A204.1 (cell line): ENCODE measurements around the gene HIBADH.
"Not testable (repeated sequence)": the region's sequence is repeated elsewhere in the genome, so short reads cannot be mapped to it uniquely, and the experiment has no call there.

Source experiments
- FAIRE-seq: peaks from 2 replicates; lab custom pipeline; 2012; peaks lifted over from hg19 to GRCh38; lab: Jason Lieb, UNC

Gene HIBADH

GRCh38 chr7:27678617-27679260 lies 16.1 kb upstream of the HIBADH start:
- FAIRE-seq, result no peak

DNA sequence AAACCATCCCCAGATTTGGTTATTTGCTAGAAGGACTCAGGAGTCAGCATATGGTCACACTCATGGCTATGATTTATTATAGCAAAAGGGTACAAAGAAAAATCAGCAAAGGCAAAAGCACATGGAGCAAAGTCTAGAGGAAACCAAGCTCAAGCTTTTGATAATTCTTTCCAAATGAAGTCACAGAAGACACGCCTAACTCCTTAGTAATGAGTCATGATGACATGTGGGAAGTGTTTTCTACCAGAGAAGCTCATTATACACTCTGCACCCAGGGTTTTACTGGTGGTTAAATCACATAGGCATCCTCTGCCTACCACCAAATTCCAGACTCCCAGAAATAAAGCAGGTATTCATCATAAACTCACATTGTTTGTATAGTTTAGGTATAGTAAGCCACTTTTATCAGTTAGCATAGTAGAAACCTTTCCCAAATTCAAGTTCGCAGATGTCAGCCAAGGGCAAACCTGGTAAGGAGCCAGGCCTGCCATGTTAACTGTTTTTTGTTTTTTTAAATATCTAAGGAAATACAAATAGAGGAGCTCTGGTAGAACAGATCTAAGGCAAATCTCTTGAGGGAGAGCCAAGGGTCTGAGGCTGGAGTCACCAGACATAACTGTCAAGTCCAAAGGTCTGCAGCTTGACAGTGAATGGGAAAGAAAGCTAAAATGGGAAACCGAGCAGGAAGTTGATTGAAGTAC lies 15.4 kb upstream of the HIBADH start:
- no peak for FAIRE-seq

- FAIRE-seq, result not testable (repeated sequence)
These were observed 11.4 kb upstream of the HIBADH start for GRCh38 chr7:27674126-27674525.

DNA sequence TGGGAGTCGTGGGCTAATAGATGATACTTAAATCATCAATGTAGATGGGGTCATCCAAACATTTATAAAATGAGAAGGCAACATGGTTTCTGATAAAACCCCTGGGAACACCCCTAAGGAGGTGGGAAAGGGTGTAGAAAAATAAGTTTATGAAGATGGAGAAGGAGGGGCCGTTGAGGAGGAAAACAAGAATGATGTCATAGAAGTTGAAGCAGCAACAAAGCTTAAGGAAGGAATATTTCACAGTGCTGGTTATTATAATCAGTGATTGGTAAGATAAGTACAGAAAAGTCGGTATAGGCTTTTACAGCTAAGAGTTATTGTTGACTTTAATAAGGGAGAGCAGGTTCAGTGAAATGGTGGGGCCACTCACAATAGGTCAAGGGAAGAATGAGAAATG lies 9.0 kb upstream of the HIBADH start:
- no peak for FAIRE-seq

DNA sequence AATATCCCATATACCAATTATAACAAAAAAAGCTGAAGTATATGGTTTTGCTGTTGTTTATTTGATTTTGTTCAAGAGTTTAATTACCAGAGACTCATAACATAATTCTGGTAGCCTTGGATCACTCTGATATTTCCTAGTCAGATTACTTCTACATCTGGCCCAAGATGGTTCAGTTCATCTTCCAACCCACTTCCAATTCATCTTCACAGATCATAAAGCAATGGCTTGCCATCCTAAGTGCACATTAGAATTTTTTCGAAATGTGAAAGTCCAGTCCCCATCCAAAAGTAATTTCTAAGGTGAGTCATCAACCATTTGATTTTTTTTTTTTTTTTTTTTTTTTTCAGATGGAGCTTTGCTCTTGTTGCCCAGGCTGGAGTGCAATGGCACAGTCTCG lies 8.0 kb upstream of the HIBADH start:
- no peak for FAIRE-seq

- no peak for FAIRE-seq
These were observed 7.5 kb upstream of the HIBADH start for GRCh38 chr7:27670177-27670576.

DNA sequence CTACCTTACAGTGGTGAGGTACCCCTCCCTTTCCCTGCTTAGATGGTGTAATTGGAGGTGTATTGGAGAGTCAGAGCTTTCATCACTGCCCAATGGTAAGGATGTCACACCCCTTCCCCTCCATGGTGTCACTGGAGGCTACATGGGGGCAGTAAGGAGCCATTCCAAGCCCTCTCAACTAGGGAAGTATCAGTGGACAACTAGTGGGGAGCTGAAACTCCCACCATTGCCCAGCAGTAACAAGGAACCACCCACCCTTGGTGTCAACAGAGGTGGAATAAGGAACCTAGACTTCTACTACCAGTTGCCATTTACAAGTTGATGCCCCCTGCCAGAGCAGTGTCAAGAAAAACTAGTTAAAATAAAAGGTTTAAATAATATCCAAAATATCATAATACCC lies 2.8 kb upstream of the HIBADH start:
- FAIRE-seq, result no peak

DNA sequence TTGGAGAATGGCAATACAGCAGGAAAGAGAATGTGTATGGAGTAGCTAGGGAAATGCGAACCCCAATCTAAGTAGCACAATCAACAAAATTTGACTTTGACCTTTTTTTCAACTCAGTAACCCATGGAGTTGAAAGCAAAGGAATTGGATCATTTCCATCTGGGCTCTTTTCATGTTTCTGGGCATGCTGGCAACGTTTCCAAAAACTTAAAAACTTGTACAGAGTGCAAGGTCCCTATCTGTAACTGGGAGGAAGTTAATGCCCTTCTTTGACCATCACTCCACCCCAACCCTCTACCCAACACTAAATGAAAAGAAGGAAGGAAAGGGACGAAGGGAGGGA lies 1.3 kb upstream of the HIBADH start:
- FAIRE-seq, result no peak

- no peak for FAIRE-seq
These were observed 733 bp downstream of the HIBADH start for GRCh38 chr7:27661811-27662489.

- no peak for FAIRE-seq
These were observed 6.0 kb downstream of the HIBADH start for GRCh38 chr7:27656724-27657123.

DNA sequence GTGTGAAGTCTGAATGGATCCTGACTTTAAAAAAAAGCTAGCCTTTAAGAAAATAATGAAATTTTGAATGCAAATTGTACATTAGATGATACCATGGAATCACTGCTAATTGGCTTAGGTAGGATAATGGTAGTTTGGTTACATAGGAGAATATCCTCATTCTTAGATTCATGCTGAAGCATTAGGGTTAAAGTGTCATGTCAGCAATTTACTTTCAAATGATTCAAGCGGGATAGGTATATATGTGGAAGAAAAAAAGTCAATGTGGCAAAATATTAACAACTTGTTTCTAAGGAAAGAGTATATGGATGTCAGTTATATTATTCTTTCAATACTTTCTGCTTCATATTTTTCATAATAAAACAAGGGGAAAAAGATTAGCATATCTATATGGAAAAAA lies 7.5 kb downstream of the HIBADH start:
- no peak for FAIRE-seq

DNA sequence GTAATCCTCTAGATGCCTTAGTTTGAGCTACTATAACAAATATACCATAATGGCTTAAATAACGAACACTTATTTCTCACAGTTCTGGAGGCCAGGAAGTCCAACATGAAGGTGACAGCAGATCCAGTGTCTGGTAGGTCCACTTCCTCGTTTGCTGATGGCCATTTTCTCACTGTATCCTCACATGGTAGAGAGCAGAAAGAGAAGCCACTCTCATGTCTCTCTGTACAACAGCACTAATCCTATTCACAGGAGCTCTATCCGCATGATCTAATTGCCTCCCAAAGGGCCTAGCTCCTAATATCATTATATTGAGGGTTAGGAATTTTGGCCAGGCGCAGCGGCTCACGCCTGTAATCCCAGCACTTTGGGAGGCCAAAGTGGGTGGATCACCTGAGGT lies 10.2 kb downstream of the HIBADH start:
- FAIRE-seq, result no peak

GRCh38 chr7:27651702-27652101 lies 11.0 kb downstream of the HIBADH start:
- no peak for FAIRE-seq

DNA sequence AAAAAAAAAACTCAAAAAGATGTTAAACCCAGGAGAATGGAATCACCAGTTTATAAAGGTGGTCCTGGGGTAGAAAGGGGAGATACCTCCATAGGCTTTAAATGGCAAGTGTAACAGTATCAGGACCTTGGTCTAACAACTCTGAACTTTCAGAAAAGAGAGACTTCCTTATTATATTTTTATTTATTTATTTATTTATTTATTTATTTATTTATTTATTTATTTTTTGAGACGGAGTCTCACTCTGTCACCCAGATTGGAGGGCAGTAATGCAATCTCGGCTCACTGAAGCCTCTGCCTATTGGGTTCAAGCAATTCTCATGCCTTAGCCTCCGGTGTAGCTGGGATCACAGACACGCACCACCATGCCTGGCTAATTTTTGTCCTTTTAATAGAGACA lies 12.4 kb downstream of the HIBADH start:
- no peak for FAIRE-seq

DNA sequence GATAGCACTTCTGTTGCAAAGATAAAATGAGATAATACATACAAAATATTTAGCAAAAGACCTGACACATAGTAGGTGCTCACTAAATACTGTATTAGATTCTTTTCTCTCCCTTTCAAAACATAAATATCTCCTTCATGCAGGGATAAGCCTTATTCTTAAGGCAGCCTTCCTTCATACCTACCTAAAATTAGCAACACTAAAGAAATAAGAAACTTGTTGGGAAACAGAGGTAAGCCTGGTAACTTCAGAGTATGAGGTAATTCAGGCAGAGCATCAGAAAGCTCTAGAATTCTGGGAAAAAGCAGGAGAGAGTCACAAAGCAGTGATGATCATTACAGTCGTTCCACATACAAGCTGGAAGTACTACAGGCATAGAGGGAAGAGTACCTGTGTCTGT lies 15.2 kb downstream of the HIBADH start:
- FAIRE-seq, result no peak

DNA sequence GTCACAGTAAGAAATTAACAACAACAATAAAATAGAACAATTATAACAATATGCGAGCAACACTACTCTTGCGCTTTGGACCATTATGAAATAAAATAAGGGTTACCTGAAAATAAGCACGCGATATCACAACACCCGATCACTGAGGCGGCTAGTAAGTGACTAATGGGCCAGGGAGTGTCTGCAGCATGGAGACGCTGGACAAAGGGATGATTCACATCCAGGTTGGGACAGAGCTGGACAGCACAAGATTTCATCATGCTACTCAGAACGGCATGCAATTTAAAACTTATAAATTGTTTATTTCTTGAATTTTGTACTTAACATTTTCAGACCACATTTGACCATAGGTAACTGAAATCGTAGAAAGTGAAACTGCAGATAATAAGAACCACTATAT lies 15.6 kb downstream of the HIBADH start:
- FAIRE-seq, result no peak

GRCh38 chr7:27642271-27642670 lies 20.4 kb downstream of the HIBADH start:
- FAIRE-seq, result no peak

DNA sequence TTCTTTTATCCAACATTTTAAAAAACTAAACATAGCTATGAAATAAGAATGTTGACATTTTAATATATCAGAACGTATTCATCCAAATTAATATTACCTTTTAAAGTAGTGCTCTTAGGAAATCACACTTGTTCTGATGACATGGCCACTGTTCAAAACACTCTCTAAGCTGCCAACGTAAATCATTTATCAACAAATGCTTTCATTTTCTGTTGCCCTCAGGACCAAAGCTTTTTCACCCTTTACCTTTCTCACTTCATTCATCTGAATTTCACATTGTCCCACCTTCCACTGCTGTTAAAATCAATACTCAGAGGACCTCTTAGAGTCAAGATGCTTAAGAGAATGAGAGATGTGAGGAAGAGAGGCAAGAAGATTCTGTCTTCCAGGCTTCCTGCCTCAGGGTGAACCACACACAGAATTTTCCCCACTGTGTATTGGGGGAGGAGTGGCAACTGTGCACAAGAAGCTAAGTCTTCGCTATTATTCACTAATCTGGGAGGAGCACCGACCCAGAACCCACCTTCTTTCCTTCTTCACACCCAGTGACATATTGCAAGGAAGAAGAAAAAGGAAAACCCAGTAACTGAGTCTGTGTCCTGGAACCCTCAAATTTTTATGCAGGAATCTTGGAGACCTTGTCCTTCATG lies 21.0 kb downstream of the HIBADH start:
- FAIRE-seq, result no peak

GRCh38 chr7:27640884-27641574 lies 21.7 kb downstream of the HIBADH start:
- FAIRE-seq, result no peak

DNA sequence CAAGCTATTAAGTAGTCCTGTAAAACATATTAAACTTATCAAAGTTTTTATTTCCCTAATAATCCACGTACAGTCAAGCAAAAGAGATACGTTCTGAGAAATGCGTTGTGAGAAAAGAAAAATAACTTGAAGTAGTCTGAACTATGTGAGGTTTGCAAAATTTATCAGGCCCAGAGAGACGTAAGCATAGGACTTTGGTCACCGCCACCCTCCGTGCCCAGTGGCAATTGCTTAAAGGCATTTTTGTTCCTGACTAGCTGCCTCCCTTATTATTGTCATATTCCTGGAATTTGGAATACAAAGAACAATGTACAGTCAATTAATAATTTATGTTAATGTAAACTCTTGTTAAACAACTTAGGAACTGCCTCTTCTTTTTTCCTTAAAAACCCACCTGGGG lies 22.8 kb downstream of the HIBADH start:
- FAIRE-seq, result no peak

GRCh38 chr7:27639048-27639447 lies 23.6 kb downstream of the HIBADH start:
- not testable (repeated sequence) for FAIRE-seq

DNA sequence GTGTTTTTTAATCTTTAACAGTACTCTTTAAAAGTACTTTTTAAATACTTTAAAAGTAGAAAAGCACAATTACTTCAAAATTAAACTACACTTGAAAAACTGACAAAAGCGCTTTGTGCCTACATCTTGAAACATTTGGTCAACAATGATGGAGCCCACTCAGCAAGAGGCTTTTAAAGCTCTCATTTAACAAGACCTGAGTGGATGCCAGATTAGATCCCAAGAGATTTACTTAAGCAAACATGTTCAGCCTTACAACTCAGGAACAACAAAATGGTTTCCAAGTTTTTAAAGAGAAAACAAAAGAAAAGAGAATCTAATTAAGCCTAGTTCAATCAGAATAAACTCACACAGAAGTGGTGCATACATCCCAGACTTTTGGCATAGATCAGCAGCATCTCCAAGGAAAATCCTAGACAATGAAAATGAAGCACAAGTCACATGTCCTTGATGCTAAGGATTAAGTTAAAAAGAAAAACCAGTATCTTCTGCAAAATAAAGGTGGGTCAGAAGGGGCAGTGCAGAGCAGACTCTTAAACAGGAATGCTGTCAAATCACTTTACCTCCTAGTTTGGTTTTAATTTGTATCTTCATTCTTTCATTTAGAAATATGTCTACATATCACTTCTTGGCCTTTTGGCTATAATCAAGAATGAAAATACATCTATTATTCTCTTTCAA lies 26.2 kb downstream of the HIBADH start:
- FAIRE-seq, result no peak
